ENCODE measurements around the gene PLEKHA8.

Gene PLEKHA8

DNA sequence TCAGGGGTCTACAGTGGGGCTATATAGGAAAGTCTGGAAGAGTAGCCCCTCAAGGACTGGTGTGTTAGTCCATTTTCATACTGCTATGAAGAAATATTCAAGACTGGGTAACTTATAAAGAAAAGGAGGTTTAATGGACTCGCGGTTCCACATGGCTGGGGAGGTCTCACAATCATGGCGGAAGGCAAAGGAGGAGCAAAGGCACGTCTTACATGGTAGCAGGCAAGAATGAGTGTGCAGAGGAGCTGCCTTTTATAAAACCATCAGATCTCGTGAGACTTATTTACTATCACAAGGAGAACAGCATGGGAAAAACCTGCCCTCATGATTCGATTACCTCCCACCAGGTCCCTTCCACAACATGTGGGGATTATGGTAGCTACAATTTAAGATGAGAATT is 4.7 kb upstream of the PLEKHA8 start:
- H3K27me3 ChIP-seq (ENCODE audit: control insufficient read depth, insufficient read depth, low read length) = no peaks in the 10 kb centered on the region
- peak overlapping the region; percentile 8; the same call in 1 of the 2 replicates for H3K4me3 ChIP-seq (ENCODE audit: low read depth, low read length)
- H3K9ac ChIP-seq (ENCODE audit: low read length) = no peak overlapping the region
- H3K27ac ChIP-seq (ENCODE audit: low read depth, low read length) = no peak overlapping the region
- peaks cover 20% of the 10 kb centered on the region for H3K36me3 ChIP-seq (ENCODE audit: control insufficient read depth, insufficient read depth, low read length)
- peaks cover 8% of the 10 kb centered on the region for H3K4me1 ChIP-seq (ENCODE audit: control insufficient read depth, insufficient read depth, low read length)
- H3K9me3 ChIP-seq (ENCODE audit: control insufficient read depth, insufficient read depth, low read depth, low read length) = no peaks in the 10 kb centered on the region

DNA sequence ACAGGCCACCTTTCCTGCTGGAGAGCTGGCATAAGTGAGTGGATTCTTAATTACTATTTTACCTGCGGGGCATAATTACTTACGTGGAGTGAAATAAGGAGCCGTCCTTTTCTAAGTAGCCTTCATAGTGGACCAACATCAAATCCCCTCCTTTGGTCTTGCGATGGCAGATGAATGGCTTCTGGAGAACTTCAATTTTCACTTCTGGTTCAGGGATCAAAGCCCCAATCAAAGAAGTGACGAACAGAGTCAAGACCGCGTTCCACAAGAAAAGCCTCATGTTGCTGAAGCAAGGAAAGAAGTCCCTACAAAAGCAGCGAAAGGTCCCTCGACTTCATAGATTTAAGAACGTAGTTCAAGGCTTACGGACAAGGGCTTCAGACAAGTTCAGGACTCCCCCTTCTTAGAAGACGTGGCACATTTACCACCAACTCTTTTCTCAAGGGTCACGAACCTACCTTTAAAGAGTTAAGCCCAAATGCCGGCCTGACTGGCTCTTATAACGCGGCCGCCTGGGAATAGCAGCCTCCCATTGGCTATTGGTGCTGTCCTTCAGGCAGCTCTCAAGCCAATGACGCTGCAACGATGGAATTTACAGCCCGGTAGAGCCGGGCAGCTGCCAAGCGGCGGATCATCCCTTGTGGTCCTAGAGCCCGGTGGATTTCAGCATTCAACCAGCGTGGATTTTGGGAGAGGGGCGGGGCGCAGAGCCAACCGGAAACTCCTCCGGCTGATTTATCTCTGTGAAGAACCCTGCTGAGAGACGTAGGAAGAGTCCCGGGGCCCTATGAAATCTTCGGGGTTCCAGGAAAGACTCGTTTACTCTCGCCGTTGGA is 1.8 kb upstream of the PLEKHA8 start, which contains the start of gene FKBP14:
TSS of gene FKBP14 (minus strand) at position 474 of the 836 bp plus-strand sequence. CDS start at position 280, 194 bp downstream.
- H3K36me3 ChIP-seq (ENCODE audit: control insufficient read depth, insufficient read depth, low read length) = peaks cover 9% of the 10 kb centered on the region
- H3K9ac ChIP-seq (ENCODE audit: low read length) = peak within 1 kb of the TSS; percentile 80
- H3K9me3 ChIP-seq (ENCODE audit: control insufficient read depth, insufficient read depth, low read depth, low read length) = no peaks in the 10 kb centered on the region
- H3K4me3 ChIP-seq (ENCODE audit: low read depth, low read length) = peak within 1 kb of the TSS; percentile 80
- peak within 1 kb of the TSS; percentile 59 for H3K27ac ChIP-seq (ENCODE audit: low read depth, low read length)
- no peaks in the 10 kb centered on the region for H3K27me3 ChIP-seq (ENCODE audit: control insufficient read depth, insufficient read depth, low read length)
- H3K4me1 ChIP-seq (ENCODE audit: control insufficient read depth, insufficient read depth, low read length) = peaks cover 26% of the 10 kb centered on the region

DNA sequence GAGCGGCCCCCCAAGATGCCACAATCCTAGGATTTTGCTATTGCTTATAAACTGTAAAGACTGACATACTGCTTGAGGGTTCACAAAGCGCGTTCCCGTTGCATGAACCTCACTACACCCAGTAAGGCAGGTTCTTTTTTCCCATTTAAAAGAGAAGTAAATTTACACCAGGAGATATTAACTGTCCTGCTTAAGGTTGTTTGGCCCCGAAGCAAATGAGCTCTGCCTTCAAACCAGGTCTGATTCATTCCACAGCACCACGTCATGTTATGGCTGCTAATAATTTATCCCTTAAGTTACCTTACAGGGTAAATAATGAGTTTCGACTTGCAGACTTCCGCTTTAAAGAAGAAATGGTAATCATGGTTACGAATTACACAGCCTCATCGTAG is 1.2 kb upstream of the PLEKHA8 start:
- H3K36me3 ChIP-seq (ENCODE audit: control insufficient read depth, insufficient read depth, low read length) = peaks cover 5% of the 10 kb centered on the region
- H3K27ac ChIP-seq (ENCODE audit: low read depth, low read length) = peak overlapping the region; percentile 17; the same call in 1 of the 2 replicates
- peak overlapping the region; percentile 80 for H3K4me3 ChIP-seq (ENCODE audit: low read depth, low read length)
- H3K27me3 ChIP-seq (ENCODE audit: control insufficient read depth, insufficient read depth, low read length) = no peaks in the 10 kb centered on the region
- peaks cover 27% of the 10 kb centered on the region for H3K4me1 ChIP-seq (ENCODE audit: control insufficient read depth, insufficient read depth, low read length)
- H3K9ac ChIP-seq (ENCODE audit: low read length) = peak overlapping the region; percentile 76
- H3K9me3 ChIP-seq (ENCODE audit: control insufficient read depth, insufficient read depth, low read depth, low read length) = no peaks in the 10 kb centered on the region

DNA sequence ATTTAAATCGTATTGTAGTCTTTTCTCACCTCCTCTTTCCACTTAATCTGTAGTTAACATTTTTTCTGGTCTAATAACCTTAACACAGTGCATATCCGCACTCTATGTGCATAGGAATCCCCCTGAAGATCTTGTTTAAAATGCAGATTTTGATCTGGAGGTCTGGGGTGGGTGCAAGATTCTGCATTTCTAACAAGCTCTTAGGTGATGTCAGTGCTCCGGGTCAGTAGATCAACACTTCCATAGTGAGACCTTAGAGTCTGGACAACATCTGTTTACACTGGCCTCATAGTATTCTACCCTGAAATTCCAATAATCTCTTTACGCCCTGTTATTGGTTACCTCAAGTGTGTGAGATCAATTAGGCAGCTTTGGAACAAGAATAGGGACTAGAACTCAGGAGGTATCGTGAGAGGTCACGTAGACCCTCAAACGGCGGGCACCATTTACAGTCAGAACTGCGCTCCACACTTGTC is 434 bp upstream of the PLEKHA8 start:
- Histone ChIP-seq H3K27ac (ENCODE audit: low read depth, low read length) (peak overlapping the region; percentile 17; the same call in 1 of the 2 replicates), H3K9me3 (ENCODE audit: control insufficient read depth, insufficient read depth, low read depth, low read length) (no peaks in the 10 kb centered on the region), H3K36me3 (ENCODE audit: control insufficient read depth, insufficient read depth, low read length) (0 out of 2 replicates have a peak, but pooled peaks cover under 1% of the 10 kb centered on the region), H3K4me1 (ENCODE audit: control insufficient read depth, insufficient read depth, low read length) (peaks cover 27% of the 10 kb centered on the region), H3K9ac (ENCODE audit: low read length) (peak overlapping the region; percentile 76), H3K4me3 (ENCODE audit: low read depth, low read length) (peak overlapping the region; percentile 80), H3K27me3 (ENCODE audit: control insufficient read depth, insufficient read depth, low read length) (no peaks in the 10 kb centered on the region)

DNA sequence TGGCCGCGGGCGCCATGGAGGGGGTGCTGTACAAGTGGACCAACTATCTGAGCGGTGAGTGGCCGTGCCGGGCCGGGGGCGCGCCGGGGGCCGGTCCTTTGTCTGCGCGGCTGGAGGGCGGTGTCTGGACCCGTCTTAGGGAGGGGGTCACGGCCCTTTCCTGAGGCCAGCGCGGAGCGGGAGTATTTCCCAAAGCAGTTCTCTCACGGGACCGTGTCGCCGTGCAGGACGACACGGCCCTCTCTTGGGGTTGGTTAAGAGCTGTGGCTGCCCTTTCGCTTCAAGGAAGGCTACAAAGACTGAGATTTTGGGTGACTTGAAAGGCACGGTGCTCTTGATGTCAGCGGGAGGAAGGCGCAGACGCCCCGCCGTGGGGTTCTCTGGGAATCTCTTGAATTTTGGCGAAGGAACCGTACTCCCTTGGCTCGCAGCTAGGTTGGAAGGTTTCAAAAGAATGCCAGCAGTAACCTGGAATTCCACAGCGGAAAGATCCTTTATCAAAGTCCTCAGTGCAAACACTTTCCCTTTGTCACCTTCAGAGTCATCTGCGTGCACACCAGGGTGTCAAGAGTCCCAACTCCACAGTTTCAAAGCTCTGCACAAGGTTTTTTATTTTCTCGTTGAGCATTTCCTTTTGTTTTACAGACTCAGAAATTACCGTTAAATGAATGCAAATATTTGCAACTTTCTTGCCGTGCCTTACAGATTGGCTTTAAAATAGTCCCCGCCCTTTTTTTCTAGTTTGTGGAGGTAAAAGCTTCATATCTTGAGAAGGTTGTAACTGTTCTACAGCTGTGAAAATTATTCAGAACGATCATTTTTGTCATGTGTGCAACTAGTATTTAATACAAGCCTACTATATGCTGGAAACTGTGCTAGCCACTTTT is 780 bp downstream of the PLEKHA8 start:
- Histone ChIP-seq H3K4me3 (ENCODE audit: low read depth, low read length) (peak overlapping the region; percentile 80), H3K9me3 (ENCODE audit: control insufficient read depth, insufficient read depth, low read depth, low read length) (no peaks in the 10 kb centered on the region), H3K27me3 (ENCODE audit: control insufficient read depth, insufficient read depth, low read length) (no peaks in the 10 kb centered on the region)

DNA sequence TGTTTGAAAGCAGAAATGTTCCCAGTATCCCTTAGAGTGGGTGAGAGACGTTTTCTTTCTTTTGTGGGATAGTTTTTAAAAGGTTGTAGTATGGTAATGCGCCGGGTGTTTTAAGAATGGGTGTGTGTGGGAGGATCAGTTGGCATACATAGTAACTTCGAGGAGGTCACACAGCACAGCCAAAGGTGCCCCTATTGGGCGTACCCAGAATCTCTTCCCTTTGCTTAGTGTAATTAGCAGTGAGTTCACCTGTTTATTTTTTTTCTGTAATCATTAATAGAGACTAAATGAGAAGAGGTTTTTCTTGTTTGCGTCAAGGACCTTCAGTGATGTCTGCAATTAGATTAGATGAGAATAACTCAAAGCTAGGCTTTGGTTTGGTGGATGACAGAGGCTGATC is 1.5 kb downstream of the PLEKHA8 start:
- Histone ChIP-seq H3K9me3 (ENCODE audit: control insufficient read depth, insufficient read depth, low read depth, low read length) (no peaks in the 10 kb centered on the region), H3K9ac (ENCODE audit: low read length) (peak overlapping the region; percentile 76), H3K36me3 (ENCODE audit: control insufficient read depth, insufficient read depth, low read length) (0 out of 2 replicates have a peak, but pooled peaks cover 8% of the 10 kb centered on the region), H3K4me3 (ENCODE audit: low read depth, low read length) (peak overlapping the region; percentile 80), H3K27me3 (ENCODE audit: control insufficient read depth, insufficient read depth, low read length) (no peaks in the 10 kb centered on the region), H3K27ac (ENCODE audit: low read depth, low read length) (no peak overlapping the region; the same call in 1 of the 2 replicates), H3K4me1 (ENCODE audit: control insufficient read depth, insufficient read depth, low read length) (peaks cover 27% of the 10 kb centered on the region)

More for the DNA sequence above, 780 bp downstream of the PLEKHA8 start:
- H3K9ac ChIP-seq (ENCODE audit: low read length) = peak overlapping the region; percentile 76
- 0 out of 2 replicates have a peak, but pooled peaks cover 8% of the 10 kb centered on the region for H3K36me3 ChIP-seq (ENCODE audit: control insufficient read depth, insufficient read depth, low read length)
- H3K4me1 ChIP-seq (ENCODE audit: control insufficient read depth, insufficient read depth, low read length) = peaks cover 27% of the 10 kb centered on the region
- peak overlapping the region; percentile 58; the same call in 1 of the 2 replicates for H3K27ac ChIP-seq (ENCODE audit: low read depth, low read length)

DNA sequence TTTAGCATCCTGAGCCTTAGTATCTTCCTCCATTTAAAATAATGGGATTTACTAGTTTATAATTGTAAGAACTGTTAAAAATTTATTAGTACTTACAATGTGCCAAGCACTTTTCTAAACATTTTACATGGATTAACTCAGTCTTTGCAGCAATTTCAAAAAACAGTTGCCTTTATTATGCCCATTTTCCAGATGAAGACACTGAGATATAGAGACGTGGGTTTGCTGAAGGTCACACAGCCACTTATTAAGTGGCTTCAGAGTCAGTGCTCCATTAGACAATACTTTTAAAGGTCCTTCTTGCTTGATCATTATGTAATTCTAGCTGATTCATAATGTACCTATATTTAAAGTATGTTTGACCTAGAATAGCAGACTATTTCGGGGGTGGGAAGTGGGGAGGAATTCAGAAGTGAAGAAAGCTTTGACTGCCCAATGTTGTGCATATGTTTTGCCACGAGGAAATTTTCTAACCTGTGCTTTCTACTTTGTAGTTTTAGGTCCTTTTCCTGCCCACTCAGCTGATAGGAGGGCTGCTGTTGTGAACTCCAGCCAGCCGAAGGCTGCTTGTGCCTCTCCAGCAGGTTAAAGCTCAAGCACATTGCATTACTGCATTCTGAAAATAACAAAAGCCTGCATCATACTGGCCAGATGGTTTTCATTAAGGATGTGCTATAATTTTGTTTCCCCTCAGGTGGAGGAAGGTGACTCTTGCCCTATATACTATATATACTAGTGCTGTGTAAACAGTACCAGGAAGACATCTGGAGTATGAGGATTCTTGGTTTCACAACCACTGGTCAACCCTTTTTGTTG is 4.3 kb downstream of the PLEKHA8 start:
- H3K27ac ChIP-seq (ENCODE audit: low read depth, low read length) = no peak overlapping the region
- no peak overlapping the region for H3K9ac ChIP-seq (ENCODE audit: low read length)
- H3K27me3 ChIP-seq (ENCODE audit: control insufficient read depth, insufficient read depth, low read length) = no peaks in the 10 kb centered on the region
- H3K36me3 ChIP-seq (ENCODE audit: control insufficient read depth, insufficient read depth, low read length) = peaks cover 13% of the 10 kb centered on the region; the same call in 1 of the 2 replicates
- no peak overlapping the region for H3K4me3 ChIP-seq (ENCODE audit: low read depth, low read length)
- no peaks in the 10 kb centered on the region for H3K9me3 ChIP-seq (ENCODE audit: control insufficient read depth, insufficient read depth, low read depth, low read length)
- peaks cover 19% of the 10 kb centered on the region for H3K4me1 ChIP-seq (ENCODE audit: control insufficient read depth, insufficient read depth, low read length)

DNA sequence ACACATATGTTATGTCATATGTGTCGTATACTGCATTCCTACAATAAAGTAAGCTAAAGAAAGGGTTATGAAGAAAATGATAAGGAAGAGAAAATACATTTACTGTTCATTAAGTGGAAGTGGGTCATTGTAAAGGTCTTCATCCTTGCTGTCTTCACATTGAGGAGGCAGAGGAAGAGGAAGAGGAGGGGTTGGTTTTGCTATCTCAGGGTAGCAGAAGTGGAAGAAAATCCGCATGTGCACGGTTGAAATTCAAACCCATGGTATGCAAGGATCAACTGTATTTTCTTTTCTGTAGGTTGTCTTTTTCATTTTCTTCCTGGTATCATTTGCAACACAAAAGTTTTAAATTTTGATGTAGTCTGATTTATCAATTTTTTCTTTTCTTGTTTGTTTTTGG is 6.3 kb downstream of the PLEKHA8 start:
- H3K4me1 ChIP-seq (ENCODE audit: control insufficient read depth, insufficient read depth, low read length) = peaks cover 19% of the 10 kb centered on the region
- no peak overlapping the region for H3K4me3 ChIP-seq (ENCODE audit: low read depth, low read length)
- H3K27ac ChIP-seq (ENCODE audit: low read depth, low read length) = no peak overlapping the region

DNA sequence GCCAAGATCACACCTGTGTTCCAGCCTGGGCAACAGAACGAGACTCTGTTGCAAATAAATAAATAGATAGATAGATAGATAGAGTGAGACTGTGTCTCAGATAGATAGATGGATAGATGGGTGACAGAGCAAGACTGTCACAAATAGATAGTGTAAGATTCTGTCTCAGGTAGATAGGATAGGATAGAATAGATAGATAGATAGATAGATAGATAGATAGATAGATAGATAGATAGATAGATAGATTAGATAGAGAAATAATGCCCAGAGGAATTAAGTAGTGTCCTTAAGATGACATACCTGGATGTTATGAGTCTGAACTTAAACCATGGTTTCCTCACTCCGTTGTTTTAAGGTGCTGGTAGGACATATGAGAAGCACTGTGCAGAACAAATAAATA is 8.0 kb downstream of the PLEKHA8 start:
- Histone ChIP-seq H3K9ac (ENCODE audit: low read length) (no peak overlapping the region), H3K9me3 (ENCODE audit: control insufficient read depth, insufficient read depth, low read depth, low read length) (no peaks in the 10 kb centered on the region), H3K36me3 (ENCODE audit: control insufficient read depth, insufficient read depth, low read length) (peaks cover 13% of the 10 kb centered on the region; the same call in 1 of the 2 replicates), H3K4me1 (ENCODE audit: control insufficient read depth, insufficient read depth, low read length) (peaks cover 4% of the 10 kb centered on the region), H3K4me3 (ENCODE audit: low read depth, low read length) (no peak overlapping the region), H3K27ac (ENCODE audit: low read depth, low read length) (no peak overlapping the region), H3K27me3 (ENCODE audit: control insufficient read depth, insufficient read depth, low read length) (no peaks in the 10 kb centered on the region)

More for the DNA sequence above, 6.3 kb downstream of the PLEKHA8 start:
- H3K9ac ChIP-seq (ENCODE audit: low read length) = no peak overlapping the region
- H3K36me3 ChIP-seq (ENCODE audit: control insufficient read depth, insufficient read depth, low read length) = peaks cover 13% of the 10 kb centered on the region; the same call in 1 of the 2 replicates
- H3K27me3 ChIP-seq (ENCODE audit: control insufficient read depth, insufficient read depth, low read length) = no peaks in the 10 kb centered on the region
- no peaks in the 10 kb centered on the region for H3K9me3 ChIP-seq (ENCODE audit: control insufficient read depth, insufficient read depth, low read depth, low read length)
